Kasumi-1 (cell line): ENCODE measurements around the gene ACOT7.
"Not testable (repeated sequence)": the region's sequence is repeated elsewhere in the genome, so short reads cannot be mapped to it uniquely, and the experiment has no call there.

ENCODE experiments used
- DNase-seq, 2 experiments: peaks; one replicate each; lab custom pipeline; 2025; lab: John Stamatoyannopoulos, UW

The ACOT7 gene

GRCh38 chr1:6393400-6394187 is at the start of gene ACOT7:
TSS of gene ACOT7 (minus strand) at chr1:6393767. CDS start at chr1:6393399, 368 bp downstream.
- peak; percentile 84 to 90 for DNase-seq

GRCh38 chr1:6441586-6441985 is 48.0 kb upstream of the ACOT7 start:
- no peak for DNase-seq

- DNase-seq: peak in 1 of 2 experiments; percentile 24
These were observed 46.9 kb upstream of the ACOT7 start for GRCh38 chr1:6440198-6441126.

GRCh38 chr1:6438047-6438525 is 44.5 kb upstream of the ACOT7 start:
- DNase-seq: peak in 1 of 2 experiments; percentile 38

- not testable (repeated sequence) for DNase-seq
These were observed 43.6 kb upstream of the ACOT7 start for GRCh38 chr1:6437012-6437700.

GRCh38 chr1:6436277-6436676 is 42.7 kb upstream of the ACOT7 start:
- DNase-seq: not testable (repeated sequence)

GRCh38 chr1:6435547-6435946 is 42.0 kb upstream of the ACOT7 start:
- no peak for DNase-seq

- no peak for DNase-seq
These were observed 41.6 kb upstream of the ACOT7 start for GRCh38 chr1:6435129-6435528.

GRCh38 chr1:6434186-6434585 is 40.6 kb upstream of the ACOT7 start:
- DNase-seq: no peak

GRCh38 chr1:6431645-6432579 is 38.3 kb upstream of the ACOT7 start:
- not testable (repeated sequence) for DNase-seq

- not testable (repeated sequence) for DNase-seq
These were observed 36.3 kb upstream of the ACOT7 start for GRCh38 chr1:6429660-6430411.

GRCh38 chr1:6428453-6428852 is 34.9 kb upstream of the ACOT7 start:
- DNase-seq: not testable (repeated sequence)

GRCh38 chr1:6427441-6428390 is 34.1 kb upstream of the ACOT7 start:
- DNase-seq: no peak

- no peak for DNase-seq
These were observed 33.4 kb upstream of the ACOT7 start for GRCh38 chr1:6426972-6427350.

GRCh38 chr1:6426277-6426971 is 32.9 kb upstream of the ACOT7 start:
- no peak for DNase-seq

GRCh38 chr1:6425658-6426057 is 32.1 kb upstream of the ACOT7 start:
- no peak for DNase-seq

GRCh38 chr1:6424619-6425593 is 31.3 kb upstream of the ACOT7 start, which contains the start of gene ESPN:
TSS of gene ESPN (plus strand) at chr1:6424776. CDS start at chr1:6424956, 180 bp downstream.
- no peak for DNase-seq
